HG02759 (cell line): ENCODE measurements around the gene NINJ2.
"Not testable (repeated sequence)": the region's sequence is repeated elsewhere in the genome, so short reads cannot be mapped to it uniquely, and the experiment has no call there.

Source experiments
- ATAC-seq: cut with Tn5 transposase; IDR thresholded peaks from one replicate; pipeline ENCODE4 v1.9.1; 2021; ENCODE audit warnings: mild to moderate bottlenecking, moderate library complexity; ENCODE audit not compliant: unreplicated experiment

NINJ2 gene

DNA sequence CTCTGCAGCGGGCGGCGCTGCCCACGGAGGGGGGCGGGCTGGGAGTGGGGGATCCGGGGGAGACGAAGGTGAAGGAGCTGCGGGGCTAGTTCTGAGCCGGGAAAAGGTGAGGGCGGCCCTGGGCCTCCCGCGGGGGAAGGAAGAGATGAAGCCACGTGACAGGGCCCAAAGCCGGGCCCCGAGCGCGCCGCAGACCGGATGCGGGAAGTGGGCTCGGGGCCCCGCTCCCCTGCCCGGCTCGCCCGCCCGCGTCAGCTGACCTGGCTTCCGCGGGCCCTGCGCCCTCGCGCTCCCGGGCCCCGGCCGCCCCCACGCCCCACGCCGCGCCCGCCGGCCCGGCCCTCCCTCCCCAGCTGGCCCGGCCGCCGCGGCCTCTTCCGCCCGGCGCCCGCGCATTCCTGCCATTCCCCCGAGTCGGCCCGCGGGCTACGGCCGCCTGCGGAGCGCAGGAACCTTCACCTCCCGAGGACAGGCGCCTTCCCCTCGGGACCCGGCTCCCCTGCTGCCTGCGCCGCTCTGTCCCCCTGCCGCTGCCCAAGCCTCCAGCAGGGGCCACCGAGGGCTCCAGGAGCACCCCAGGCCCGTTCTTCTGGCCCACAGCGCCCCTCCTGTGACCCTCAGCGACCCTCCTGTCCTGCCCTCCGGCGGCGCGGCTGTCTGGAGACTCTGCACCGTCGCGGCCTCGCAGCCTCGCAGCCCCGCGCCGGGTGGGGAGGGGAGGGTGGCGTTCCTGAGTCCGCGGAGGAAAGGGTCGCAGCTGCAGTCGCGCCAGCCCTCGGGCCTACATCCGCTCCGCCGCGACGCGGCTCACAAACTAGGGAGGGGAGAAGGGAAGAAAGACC lies 20.4 kb downstream of the NINJ2 start:
- peak; percentile 79 for ATAC-seq

DNA sequence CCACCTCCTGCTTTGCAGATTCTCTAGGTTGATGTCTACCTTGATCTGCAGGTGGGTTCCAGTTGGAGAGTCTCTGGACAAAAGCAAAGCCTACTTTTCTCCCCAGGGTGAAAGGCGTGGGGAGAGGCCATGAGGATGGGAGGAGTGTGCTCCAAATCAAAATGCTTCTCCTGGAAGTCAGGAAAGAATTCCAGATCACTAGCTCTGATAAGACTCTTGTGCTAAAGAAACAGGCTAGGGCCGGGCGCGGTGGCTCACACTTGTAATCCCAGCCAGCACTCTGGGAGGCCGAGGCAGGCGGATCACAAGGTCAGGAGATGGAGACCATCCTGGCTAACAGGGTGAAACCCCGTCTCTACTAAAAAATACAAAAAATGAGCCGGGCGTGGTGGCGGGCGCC lies 21.9 kb downstream of the NINJ2 start:
- not testable (repeated sequence) for ATAC-seq

DNA sequence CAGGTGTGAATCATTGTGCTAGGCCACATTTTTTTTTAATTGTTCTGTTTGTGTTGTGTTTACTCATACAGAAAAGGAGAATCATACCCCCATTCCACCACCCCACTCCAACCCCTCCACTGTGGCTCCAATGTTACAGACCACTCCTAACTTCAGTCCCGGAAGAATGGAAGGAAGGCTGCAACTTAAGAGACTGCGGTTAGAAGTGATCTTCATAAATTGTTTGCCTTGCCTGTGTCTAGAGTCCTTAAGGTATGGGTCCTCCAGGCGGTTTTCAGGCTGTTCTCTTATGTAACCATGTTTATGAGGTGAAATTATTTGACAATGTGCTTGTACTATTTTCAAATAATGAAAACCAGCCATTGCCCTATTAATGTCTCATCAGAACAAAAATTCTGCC lies 22.5 kb downstream of the NINJ2 start:
- no peak for ATAC-seq

DNA sequence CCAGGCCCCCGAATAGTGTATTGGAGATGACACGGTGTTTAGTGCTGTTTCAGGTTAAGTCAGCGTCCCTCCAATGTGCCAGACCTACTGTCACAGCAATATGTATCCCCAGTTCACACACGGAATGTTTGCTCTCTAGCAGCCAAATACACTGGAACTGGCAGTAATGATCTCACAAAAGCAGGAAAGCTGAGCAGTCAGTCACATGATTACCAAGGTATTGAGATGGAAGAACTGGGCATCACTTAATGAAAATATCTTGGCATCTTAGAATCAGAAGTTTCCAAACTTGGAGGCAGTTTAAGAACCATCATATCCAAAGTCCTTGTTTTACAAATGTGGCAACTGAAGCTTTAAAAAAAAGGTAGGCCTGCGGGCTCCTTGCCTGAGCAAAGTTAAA lies 23.3 kb downstream of the NINJ2 start:
- no peak for ATAC-seq

DNA sequence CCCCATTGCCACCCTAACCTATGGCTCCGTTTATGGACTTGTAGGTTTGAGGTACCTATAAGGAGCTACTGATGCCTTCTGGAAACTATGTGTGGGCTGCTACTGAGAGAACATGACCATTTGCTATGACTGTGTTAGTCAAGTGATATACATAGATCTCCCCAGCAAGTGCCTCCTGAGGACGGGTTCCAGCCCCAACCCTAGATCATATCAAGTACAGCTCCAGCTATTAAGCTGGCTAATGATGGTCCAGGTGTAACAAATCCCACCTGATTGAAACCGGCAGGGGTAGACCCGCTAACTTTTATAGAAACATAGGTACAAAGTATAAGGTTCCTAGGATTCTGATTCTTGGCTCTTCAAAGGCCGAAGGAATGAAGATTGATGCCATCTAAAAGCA lies 23.7 kb downstream of the NINJ2 start:
- ATAC-seq, result no peak

DNA sequence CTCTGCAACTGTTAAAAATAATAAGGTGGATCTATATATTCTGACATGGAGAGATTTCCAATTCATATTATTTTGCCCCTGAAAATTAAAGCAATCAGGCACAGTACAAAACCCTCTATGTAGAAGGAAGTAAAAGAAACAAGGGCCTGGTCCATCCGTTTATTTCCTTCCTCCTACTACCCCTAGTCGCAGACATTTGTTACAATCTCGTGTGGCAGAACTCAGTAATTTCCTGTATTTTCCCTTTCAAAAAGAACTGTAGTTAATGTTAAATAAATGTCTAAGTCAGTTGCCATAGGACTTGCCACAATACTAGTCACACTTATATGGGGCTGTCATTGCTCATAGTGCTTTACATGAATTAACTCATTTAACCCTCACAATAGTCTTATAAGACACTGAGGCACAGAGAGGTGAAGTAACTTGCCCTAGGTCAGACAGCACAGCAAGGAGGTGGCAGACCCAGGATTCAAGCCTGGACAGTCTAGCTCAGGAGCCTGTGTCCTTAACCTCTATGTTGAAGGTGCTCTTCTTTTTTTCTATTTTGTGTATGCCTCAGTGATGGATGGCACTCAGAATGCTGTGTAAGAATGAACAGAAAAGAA lies 24.2 kb downstream of the NINJ2 start:
- no peak for ATAC-seq

DNA sequence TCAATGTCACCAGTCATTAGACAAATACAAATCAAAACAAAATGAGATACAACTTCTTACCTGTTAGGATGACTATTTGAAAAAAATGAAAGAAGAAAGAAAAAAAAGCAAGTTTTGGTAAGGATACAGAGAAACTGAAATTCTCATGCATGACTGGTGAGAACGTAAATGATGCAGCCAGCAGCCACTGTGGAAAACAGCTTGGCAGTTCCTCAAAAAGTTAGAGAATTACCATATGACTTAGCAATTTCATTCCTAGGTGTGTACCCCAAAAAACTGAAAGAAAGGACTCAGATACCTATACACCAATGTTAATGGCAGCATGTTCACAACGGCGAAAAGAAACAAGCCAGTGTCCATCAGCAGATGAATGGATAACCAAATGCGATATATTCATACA lies 26.6 kb downstream of the NINJ2 start:
- ATAC-seq, result no peak

DNA sequence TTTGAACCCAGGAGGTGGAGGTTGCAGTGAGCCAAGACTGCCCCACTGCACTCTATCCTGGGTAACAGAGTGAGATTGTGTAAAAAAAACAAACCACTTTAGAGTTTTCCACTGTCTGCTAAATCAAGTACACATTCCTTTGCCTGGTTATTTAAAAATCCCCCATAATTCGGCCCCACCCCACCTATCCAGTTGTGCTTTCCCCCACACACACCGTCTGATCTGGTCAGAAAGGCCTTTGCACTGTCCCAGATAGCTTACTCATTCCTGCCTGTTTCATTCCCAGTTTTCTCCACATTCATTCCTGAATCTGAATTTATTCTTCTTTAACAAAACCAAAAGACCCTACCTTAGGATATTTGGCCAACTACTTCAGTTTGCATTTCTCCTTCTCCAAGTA lies 29.5 kb downstream of the NINJ2 start:
- ATAC-seq, result no peak

DNA sequence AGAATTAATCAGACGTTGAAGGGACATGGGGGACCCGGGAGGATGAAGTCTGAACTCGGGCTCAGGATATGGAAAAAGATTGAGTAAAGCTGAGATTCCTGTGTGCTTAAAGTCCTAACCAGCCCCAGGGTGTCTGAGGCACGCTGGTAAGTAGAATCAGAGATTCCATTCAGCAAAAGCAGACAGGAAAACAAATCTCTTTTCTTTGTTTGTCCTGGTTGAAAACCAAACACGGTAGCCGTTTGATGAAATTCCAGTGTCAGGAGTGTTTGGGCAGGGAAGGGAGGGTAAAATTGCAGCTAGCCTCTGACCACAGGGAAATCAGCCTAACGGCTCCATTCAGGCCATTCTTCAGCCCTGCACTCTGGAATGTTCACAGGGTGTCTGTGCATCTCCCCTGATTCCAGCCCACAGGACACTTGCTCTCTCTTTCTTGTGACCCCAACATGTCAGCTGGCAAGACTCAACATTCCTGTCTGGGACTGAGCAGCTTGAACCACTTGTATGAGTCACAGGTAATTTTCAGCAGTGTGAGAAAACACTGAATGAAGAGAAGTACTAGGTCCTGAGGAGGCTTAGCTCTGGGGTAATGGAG lies 31.0 kb downstream of the NINJ2 start:
- no peak for ATAC-seq

DNA sequence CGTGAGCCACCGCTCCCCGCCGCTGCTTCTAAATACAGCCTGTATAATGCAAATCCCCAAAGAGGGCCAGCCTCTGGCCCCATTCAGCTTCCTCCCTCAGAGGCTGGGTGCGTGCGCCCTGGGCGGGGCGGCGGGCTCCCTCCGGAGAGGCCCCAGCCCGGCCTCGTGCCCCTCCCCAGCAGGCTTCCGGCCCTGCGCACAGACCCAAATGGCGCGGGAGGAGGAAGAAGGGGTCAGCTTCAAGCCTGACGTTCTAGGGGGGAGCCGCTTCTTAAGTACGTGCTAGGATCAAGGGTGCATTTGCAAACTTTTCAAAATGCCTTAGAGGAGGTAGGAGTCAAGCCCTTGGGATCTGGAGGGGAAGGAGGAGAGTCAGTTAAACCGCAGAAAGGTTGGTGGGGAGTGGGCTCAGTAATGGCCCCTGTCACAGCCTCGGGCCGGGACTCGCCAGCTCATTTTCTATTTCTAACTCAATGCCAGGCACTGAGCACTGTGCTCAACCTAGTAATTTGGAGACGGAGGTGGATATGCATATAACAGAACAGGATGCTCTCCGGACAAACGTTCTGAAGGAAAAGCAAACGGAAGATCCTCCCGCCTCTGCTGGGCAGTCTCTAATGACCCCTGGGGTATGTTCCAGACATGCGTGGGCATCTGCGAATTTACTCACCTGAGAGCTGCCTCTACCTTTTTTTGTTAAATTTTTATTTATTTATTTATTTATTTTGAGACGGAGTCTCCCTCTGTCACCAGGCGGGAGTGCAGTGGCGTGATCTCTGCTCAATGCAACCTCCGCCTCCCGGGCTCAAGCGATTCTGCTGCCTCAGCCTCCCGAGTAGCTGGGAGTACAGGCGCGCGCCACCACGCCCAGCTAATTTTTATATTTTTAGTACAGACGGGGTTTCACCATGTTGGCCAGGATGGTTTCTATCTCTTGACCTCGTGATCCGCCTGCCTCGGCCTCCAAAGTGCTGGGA lies 32.3 kb downstream of the NINJ2 start:
- peak; percentile 89 for ATAC-seq

DNA sequence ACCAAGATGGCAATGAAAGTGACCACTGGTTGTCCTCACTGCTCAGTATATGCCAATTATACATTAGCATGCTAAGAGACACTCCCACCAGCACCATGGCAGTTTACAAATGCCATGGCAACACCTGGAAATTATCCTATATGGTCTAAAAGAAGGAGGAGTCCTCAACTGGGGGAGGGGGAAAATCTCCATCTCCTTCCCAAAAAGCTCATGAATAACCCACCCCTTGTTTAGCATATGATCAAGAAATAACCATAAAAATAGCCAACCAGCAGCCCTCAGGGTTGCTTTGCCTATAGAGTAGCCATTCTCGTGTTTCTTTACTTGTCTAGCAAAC lies 34.5 kb downstream of the NINJ2 start:
- ATAC-seq, result not testable (repeated sequence)

DNA sequence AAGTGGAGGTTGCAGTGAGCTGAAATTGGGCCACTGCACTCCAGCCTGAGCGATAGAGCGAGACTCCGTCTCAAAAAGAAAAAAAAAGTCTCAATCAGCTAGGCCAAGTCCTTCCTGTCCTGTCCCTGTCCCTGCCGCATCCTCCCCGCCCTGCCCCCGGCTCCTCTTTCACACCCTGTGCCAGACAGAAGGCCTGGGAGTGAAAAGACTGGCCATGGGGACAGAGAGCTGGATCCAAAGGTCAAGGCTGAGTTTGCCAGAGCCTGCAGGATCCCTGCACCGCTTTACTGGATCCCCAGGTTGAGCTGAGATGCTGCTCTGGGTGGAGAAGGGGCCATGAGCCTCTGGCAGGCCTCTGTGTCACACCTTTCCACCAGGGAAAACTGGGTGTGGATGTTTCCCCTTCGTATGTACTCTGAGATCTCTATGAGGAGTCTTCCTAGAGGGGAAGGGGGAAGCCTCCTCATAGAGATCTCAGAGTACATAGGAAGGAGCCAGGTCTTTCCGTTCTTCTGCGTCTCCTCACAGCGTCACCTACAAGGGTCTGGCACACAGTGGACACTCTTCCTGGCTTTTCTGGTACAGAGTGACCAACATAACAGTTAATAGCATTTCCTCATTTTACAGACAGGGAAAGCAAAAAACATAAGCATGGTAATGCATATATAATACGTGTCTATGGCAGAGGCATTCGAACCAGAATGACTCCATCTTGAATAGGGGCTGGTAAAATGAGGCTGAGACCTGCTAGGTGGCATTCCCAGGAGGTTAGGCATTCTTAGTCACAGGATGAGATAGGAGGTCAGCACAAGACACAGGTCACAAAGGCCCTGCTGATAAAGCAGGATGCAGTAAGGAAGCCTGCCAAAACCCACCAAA lies 35.1 kb downstream of the NINJ2 start:
- no peak for ATAC-seq

DNA sequence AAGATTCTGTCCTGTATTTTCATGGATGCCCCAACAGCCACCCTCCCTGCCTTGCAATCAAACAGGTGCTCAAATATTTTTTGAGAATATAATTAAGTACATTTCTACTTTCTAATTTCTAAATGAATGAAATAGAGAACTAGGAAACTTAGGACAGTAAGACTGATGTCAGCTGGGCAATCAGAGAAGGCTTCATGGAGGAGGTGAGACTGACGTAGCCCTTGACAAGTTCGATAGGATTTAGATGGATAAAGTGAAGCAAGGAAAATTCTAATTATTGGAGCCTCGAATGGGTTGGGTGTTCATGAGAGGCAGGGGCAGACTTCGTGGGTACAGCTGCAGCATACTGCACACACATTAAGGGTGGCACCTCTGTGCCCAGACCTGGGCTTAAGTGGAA lies 36.0 kb downstream of the NINJ2 start:
- no peak for ATAC-seq

DNA sequence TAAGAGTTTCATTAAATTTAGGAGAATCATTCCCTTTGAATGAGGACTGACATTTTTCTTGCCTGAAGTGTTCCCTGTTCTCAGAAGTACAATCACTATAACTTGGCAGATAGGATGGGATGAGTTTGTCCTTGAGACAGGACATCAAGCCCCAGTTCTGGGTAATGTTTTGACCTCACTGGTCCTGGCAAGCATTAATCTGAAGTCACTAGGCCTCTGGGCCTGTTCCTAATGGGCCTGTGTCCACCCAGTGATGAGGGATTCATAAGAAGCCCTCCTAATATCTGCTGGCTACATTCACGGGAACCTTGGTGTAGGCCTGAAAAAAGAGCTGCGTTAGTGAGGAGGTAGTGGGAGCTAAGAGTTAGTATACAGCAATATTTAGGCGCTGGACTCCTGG lies 37.2 kb downstream of the NINJ2 start:
- ATAC-seq, result no peak

DNA sequence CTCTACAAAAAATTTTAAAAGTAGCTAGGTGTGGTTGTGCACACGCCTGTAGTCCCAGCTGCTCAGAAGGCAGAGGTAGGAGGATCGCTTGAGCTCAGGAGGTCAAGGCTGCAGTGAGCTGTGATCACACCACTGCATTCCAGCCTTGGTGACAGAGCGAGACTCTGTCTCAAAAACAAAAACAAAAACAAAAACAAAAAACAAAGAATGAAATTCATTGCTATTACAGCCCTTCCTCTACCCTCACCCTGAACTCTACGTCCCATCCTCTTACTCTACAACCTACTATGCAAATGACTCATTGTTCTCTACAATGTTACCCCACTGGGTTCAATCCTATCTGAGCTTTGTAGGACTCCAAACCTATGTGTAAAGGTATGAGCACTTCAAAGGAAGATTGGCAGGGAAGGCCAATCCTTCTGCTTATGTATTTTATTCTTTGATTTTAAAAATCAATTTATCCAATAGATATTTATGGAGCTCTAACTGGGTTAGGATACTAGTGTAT lies 39.3 kb downstream of the NINJ2 start:
- ATAC-seq, result no peak

DNA sequence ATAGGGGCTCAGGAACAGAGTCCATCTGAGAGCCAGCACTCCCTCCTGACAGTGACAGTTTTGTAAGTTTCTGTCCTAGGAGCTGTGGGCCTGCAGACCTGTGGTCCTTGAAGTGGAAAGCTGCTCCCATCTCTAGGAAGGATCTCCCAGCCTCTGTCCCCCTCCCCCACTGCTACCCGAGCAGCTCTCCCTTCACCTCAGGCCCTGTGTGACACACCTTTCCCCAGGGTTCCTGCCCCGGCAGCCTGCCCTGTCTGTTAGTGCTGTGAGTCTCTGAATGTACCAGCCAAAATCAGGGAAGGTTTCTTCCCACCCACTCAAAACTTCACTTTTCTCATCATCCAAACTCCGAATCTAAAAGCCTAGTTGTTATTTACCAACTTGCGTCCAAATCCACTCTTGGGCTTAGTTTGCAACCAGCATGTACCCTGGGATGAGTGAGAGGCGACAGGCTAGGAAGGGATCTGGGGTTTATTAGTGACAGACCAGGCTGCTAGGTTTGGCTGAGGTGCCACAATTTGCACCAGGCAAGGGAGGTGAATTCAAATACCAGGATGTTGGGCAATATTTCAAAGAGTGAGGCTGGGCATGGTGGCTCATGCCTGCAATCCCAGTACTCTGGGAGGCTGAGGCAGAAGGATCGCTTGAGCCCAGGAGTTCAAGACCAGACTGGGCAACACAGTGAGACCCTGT lies 39.9 kb downstream of the NINJ2 start:
- no peak for ATAC-seq

DNA sequence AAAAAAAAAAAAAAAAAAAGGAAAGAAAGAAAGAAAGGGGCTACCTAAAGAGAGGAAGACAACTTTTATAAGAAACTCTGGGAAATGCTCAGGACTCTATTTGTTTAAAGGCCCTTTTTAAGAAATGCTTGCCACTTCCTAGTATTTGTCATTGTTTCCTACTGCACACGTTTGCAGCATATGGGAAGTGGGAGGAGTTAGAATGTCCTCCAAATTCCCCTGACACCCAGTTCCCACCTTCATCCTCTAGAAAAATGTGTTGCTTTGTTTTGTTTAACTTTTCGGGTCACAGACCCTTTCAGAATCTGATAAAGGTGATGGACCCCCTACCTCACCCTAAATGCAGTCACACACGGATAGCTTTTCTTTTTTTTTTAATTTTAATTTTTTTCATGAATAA lies 40.8 kb downstream of the NINJ2 start:
- ATAC-seq, result no peak

DNA sequence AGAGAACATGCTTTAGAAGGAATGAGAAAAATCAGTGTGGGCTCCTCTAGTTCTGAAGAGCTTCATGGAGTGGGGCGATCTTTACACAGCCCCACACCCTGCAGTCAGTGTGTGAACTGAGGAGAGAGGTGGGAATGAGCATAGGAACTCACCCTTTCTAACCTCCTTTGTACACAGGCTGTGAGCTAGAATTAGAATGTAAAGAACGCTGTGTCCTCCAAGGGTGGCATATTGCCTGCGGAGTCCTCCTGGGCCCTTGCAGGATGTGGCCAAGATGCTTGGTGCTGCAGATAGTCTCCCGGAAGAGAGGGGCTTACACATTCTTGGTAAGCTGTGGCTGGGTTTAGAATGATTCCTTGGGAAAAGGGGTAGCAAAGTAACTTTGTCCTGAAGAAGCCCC lies 43.9 kb downstream of the NINJ2 start:
- ATAC-seq, result no peak

DNA sequence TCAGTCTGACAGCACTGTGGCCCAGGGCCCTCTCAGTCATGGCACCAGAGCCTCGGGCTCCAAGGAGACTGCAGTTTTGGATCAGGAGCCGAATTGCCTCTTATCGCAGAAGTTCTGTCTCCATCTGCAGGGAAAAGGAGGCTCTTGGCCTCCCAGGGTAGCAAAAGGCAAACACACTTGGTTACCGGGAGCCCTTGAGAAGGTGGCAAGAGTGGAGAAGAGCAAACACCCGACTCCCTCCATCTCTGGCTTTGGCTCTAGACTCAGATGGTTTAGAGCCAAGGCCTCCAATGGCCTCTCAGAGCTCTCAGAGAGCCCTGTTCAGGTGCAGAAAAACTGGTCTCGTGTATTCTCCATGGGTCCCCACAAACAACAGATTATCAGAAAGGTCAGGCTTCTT lies 44.6 kb downstream of the NINJ2 start:
- ATAC-seq, result no peak
